Measurements from ENCODE around the gene LRRC4C.

LRRC4C gene

DNA sequence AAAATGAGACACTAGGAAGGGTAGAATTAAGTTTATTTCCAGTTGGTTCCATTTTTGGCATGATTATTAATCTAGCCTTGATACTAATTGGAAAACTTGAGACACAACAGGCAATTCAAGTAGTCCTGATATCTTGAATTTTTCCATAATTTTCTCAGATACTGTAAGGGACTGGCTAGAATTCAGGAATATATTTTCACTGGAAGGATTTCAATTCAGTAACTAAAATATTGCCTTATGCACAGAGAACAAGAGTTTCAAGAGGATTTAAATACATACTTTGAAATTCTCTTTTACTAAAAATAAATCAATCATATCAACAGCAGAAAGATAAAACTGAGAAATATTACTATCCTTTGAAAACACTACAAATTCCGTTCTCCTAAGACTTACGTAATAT lies 632.9 kb downstream of the LRRC4C start:
- H3K4me3 ChIP-seq: no peak overlapping the region
- no peak for TF ChIP-seq CTCF (IDR thresholded peaks at IDR 0.05)
- H3K36me3 ChIP-seq: no peaks in the 10 kb centered on the region
- H3K4me1 ChIP-seq: no peaks in the 10 kb centered on the region
- H3K27ac ChIP-seq: no peak overlapping the region
- H3K9me3 ChIP-seq: no peaks in the 10 kb centered on the region
- H3K27me3 ChIP-seq: no peaks in the 10 kb centered on the region
- DNase-seq: no peak
- intact Hi-C loops (cut with DNase I; ENCODE audit: low total_unique reads): no loop called here

GRCh38 chr11:40825201-40825834 lies 634.1 kb downstream of the LRRC4C start:
- H3K9me3 ChIP-seq: no peaks in the 10 kb centered on the region
- H3K4me3 ChIP-seq: no peak overlapping the region
- no peaks in the 10 kb centered on the region for H3K4me1 ChIP-seq
- intact Hi-C loops (cut with DNase I; ENCODE audit: low total_unique reads): no loop called here
- TF ChIP-seq CTCF (IDR thresholded peaks at IDR 0.05): no peak
- H3K27me3 ChIP-seq: no peaks in the 10 kb centered on the region
- no peak for DNase-seq
- no peak overlapping the region for H3K27ac ChIP-seq
- no peaks in the 10 kb centered on the region for H3K36me3 ChIP-seq

GRCh38 chr11:40819230-40819629 lies 640.2 kb downstream of the LRRC4C start:
- no peak for TF ChIP-seq CTCF (IDR thresholded peaks at IDR 0.05)
- intact Hi-C loops (cut with DNase I; ENCODE audit: low total_unique reads): no loop called here
- DNase-seq: no peak

DNA sequence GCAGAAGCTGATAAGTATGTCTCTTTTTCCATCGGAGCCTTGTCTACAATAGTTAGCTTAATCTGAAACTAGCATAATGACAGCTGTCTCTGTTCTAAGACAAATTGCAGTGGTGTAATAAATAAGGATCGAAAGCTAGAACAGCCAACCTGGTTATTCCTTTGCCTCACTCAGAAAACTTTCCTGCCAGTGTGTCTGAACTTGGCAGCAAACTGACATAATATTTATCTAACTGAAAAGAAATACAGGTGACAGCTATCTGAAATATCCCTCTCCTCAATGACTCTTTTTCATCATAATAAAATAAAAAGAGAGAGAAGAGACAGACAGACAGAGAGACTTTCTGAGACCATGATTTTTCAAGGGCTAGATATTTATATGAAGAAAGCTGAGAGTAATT lies 642.5 kb downstream of the LRRC4C start:
- intact Hi-C loops (cut with DNase I; ENCODE audit: low total_unique reads): no loop called here
- no peak for TF ChIP-seq CTCF (IDR thresholded peaks at IDR 0.05)
- Histone ChIP-seq H3K4me1 (no peaks in the 10 kb centered on the region), H3K27ac (no peak overlapping the region), H3K36me3 (no peaks in the 10 kb centered on the region), H3K9me3 (no peaks in the 10 kb centered on the region), H3K4me3 (no peak overlapping the region), H3K27me3 (no peaks in the 10 kb centered on the region)
- no peak for DNase-seq

More at GRCh38 chr11:40819230-40819629, 640.2 kb downstream of the LRRC4C start:
- H3K9me3 ChIP-seq: no peaks in the 10 kb centered on the region
- H3K27ac ChIP-seq: no peak overlapping the region
- H3K4me1 ChIP-seq: no peaks in the 10 kb centered on the region
- no peaks in the 10 kb centered on the region for H3K27me3 ChIP-seq
- no peaks in the 10 kb centered on the region for H3K36me3 ChIP-seq
- no peak overlapping the region for H3K4me3 ChIP-seq

- H3K4me1 ChIP-seq: no peaks in the 10 kb centered on the region
- TF ChIP-seq CTCF (IDR thresholded peaks at IDR 0.05): no peak
- intact Hi-C loops (cut with DNase I; ENCODE audit: low total_unique reads): no loop called here
- DNase-seq: no peak
- no peak overlapping the region for H3K27ac ChIP-seq
- no peaks in the 10 kb centered on the region for H3K36me3 ChIP-seq
- H3K4me3 ChIP-seq: no peak overlapping the region
- no peaks in the 10 kb centered on the region for H3K9me3 ChIP-seq
- no peaks in the 10 kb centered on the region for H3K27me3 ChIP-seq
Measured at GRCh38 chr11:40797981-40798380, 661.5 kb downstream of the LRRC4C start.

GRCh38 chr11:40787224-40787623 lies 672.2 kb downstream of the LRRC4C start:
- no peaks in the 10 kb centered on the region for H3K27me3 ChIP-seq
- intact Hi-C loops (cut with DNase I; ENCODE audit: low total_unique reads): no loop called here
- H3K4me3 ChIP-seq: no peak overlapping the region
- H3K4me1 ChIP-seq: no peaks in the 10 kb centered on the region
- no peak overlapping the region for H3K27ac ChIP-seq
- no peaks in the 10 kb centered on the region for H3K36me3 ChIP-seq
- no peak for DNase-seq
- no peak for TF ChIP-seq CTCF (IDR thresholded peaks at IDR 0.05)
- H3K9me3 ChIP-seq: no peaks in the 10 kb centered on the region

All from tibial artery (tissue), 4 donors.